AG09319 (cell line): ENCODE measurements around the gene EXOC3L4.

ENCODE experiments used
- DNase-seq: peaks from one replicate; pipeline ENCODE4 v3.0.0-alpha.2; 2010; ENCODE audit warnings: low read depth; ENCODE audit errors: extremely low read depth
- TF ChIP-seq, protein P1 (sequence below): IDR thresholded peaks from 2 replicates; pipeline ENCODE4 v1.5.1; 2011; ENCODE audit warnings: low read depth, mild to moderate bottlenecking, inconsistent platforms, low read length, moderate library complexity

Gene EXOC3L4

DNA sequence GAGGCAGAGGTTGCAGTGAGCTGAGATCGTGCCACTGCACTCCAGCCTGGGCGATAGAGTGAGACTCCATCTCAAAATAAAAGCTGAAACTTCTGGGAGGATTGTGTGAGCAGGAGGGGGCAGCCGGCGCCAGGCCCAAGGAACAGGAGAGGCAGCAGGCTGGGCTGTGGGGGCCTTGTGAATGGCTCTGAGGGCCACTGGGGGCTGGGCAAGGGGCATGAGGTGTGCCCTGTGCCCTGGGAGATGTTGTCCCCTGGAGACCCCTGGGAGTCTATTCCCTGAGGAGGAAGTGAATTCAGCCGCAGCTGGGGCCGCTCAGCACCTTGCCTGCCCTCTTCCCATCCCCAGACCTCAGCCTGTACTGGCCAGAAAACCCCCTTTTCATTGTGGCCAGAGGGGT lies 5.6 kb upstream of the EXOC3L4 start:
- TF ChIP-seq, protein P1, sequence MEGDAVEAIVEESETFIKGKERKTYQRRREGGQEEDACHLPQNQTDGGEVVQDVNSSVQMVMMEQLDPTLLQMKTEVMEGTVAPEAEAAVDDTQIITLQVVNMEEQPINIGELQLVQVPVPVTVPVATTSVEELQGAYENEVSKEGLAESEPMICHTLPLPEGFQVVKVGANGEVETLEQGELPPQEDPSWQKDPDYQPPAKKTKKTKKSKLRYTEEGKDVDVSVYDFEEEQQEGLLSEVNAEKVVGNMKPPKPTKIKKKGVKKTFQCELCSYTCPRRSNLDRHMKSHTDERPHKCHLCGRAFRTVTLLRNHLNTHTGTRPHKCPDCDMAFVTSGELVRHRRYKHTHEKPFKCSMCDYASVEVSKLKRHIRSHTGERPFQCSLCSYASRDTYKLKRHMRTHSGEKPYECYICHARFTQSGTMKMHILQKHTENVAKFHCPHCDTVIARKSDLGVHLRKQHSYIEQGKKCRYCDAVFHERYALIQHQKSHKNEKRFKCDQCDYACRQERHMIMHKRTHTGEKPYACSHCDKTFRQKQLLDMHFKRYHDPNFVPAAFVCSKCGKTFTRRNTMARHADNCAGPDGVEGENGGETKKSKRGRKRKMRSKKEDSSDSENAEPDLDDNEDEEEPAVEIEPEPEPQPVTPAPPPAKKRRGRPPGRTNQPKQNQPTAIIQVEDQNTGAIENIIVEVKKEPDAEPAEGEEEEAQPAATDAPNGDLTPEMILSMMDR: no peak
- DNase-seq: no peak

DNA sequence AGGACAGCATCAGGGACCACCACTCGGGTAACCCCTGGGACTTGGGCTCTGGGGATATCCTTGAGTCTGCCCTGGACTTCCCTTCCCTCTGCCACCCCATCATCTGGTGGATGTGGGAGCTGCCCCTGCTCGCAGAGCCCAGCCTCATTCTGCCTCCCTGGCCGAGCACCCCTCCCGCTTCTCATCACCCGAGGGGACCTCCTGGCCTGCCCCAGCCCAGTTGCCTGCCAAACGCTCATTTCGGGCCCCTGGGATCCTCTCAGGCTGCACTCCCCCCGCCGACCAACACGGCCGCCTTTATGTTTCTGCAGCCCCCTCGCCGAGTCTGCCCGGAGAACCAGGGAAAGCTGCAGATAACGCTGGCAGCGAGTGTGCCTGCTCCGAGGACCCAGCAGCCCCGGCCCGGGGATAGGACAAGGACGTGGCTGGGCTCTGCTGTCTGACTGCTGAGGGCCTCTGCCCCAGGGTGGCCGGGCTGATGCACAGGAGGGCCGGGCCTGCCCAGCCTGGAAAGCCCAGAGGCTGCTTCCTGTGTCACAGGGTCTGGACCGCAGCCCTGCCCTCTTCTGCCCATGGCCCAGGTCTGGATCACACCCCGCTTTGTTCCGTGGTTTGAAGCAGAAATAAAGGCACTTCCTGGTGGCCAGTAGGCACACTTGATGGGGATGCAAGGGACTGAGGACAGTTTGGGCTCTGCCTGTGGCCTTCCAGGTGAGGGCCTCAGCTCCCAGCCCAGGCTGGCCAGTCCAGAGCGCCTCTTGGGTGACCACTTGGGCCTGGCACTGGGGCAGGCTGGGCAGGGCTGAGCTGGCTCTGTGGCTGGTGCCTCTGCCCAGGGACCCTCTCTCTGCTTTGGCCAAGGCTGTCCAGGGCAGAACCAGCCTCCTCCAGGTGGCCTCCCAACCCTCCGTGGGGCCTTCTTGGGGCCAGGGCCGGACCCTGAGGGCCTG lies 4.9 kb upstream of the EXOC3L4 start:
- no peak for DNase-seq
- TF ChIP-seq, protein P1: no peak

DNA sequence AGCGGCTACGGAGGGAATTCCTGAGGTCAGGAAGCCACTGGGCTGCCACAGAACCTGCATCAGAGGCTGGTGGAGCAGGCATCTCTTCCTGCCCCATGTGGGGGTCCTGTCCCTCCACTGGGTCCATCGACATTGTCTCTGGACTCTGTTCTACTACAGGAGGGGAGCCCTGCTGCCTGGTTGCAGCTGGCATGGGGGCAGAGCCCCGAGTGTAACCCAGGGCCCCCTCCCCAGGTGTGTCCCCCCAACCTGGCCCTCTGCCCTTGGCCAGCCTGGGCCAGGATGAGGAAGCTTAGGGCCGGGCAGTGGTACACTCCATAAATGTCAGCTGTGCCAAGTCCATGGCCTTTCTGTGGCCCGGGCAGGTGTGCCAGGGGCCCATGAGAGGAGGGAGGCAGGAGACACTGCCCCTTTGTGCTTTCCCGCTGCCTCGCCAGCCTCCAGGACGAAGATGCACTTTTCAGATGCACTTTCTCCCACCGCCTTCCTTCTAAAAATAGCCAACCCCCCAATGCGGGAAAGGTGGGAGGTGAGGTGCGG lies 4.0 kb upstream of the EXOC3L4 start:
- no peak for DNase-seq
- TF ChIP-seq, protein P1: no peak

DNA sequence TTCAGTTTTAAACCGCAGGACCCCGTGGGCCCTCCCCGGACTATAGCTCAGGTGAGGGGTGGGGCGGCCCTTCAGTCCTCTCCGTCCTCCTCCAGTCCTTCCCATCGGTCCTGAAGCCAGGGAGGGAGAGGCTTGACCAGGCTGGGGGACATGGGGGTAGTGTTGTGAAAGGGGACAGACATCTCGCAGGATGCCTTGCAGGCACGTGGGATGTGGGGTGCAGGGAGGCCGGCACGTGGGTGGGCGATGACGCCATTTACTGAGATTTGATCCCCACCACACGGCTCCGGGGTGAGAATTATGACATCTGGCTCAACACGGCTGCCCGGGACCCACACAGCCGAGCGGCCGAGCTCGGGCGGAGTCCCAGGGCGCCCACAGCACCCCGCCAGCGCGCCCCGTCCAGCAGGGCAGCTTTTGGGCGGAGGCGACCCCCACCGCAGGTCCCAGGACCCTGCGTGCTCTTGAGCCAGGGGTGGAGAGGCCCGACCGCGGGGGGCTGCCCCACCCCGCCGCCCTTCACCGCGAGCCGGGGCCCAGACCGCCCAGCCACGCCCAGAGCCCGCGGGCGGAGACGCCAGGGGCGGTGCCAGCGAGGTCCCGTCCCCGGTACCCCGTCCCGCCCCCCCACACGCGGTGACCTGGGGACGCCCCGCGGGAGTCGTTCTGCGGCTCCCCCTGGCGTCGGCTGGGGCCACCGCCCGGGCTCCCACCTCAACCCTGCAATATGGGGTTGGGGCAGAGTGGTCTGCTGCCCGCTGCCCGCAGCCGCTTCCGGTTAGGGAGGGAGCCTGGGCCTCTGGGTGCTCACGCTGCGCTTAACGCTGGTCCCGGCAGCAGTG lies 3.3 kb upstream of the EXOC3L4 start:
- DNase-seq: no peak
- TF ChIP-seq, protein P1: peak; percentile 40

DNA sequence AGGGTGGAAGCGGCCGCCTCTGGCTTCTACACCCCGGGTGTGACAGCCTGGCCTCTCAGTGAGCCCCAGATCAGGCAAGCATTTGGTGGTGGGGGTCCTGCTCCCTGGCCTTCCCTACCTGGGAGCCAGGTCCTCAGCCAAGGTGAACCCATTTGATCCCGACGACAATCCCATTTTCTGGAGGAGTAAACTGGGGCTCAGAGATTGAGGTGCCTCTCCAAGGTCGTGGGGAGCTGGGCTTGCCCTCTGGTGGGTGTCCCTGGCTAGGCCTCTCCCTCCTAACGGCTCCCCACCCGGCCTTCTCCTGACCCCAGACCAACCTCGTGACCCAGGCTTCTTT lies 2.7 kb upstream of the EXOC3L4 start:
- TF ChIP-seq, protein P1: no peak
- DNase-seq: no peak

DNA sequence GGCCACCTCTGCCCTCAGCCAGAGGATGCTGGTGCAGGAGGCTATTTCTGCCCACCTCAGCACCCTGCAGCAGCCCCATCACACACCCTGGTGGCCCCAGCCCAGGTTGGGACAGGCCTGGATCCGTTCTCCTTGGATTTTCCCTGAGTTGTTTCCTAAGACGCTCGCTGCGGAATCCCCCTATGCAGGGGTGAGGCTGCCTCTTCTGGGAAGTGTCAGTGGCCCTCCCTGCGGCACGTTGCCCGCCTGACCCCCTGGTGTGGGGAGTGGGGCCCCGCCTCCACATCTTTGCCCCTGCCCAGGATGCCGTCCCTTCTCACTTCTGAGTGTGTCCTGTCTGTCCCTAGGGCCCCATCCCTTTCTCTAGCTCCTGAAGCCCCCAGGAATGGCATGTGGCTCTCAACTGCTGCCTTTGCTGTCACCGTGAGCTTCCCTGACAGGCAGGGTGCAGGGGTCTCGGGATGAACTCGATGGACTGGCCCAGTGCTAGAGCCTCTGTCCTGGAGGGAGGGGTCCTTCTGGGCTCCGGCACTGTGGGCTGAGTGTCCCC lies 594 bp upstream of the EXOC3L4 start:
- DNase-seq: no peak
- TF ChIP-seq, protein P1: no peak
